SK-N-SH treated with all-trans-retinoic acid at 6 μM for 48 hours (cell line): Measurements from ENCODE around the gene PRR12.

Experiments
- ATAC-seq: fragments of 200-7000 bp; cut with Tn5 transposase; 3 replicates; pipeline ENCODE4 v1.9.1; 2020; ENCODE audit warnings: mild to moderate bottlenecking, moderate library complexity
- ARNTL ChIP-seq: fragments of 450-650 bp; formaldehyde crosslinking; IDR thresholded peaks from 2 replicates; pipeline ENCODE4 v1.5.0; 2020; ENCODE audit warnings: low read depth, mild to moderate bottlenecking, moderate library complexity, borderline replicate concordance
- BACH2 ChIP-seq: fragments of 250-450 bp; sonication (Bioruptor Pico); IDR thresholded peaks from 2 replicates; pipeline ENCODE4 v1.9.0; 2021; ENCODE audit warnings: mild to moderate bottlenecking, borderline replicate concordance
- CREB5 ChIP-seq: fragments of 250-450 bp; sonication (Bioruptor Pico); IDR thresholded peaks from 2 replicates; pipeline ENCODE4 v1.5.1; 2020; ENCODE audit warnings: low read depth, mild to moderate bottlenecking, moderate library complexity
- CSDC2 ChIP-seq: fragments of 250-450 bp; sonication (Bioruptor Pico); IDR thresholded peaks from 2 replicates; pipeline ENCODE4 v1.5.0; 2020; ENCODE audit warnings: mild to moderate bottlenecking, moderate library complexity
- ISL1 ChIP-seq: fragments of 250-450 bp; sonication (Bioruptor Pico); IDR thresholded peaks from 2 replicates; pipeline ENCODE4 v2.1.2; 2022; ENCODE audit warnings: mild to moderate bottlenecking, moderate library complexity
- OSR1 ChIP-seq: fragments of 250-450 bp; sonication (Bioruptor Pico); IDR thresholded peaks from 2 replicates; pipeline ENCODE4 v1.8.0; 2022; ENCODE audit warnings: moderate library complexity, mild to moderate bottlenecking, inconsistent platforms
- PATZ1 ChIP-seq: fragments of 250-450 bp; sonication (Bioruptor Pico); IDR thresholded peaks from 2 replicates; pipeline ENCODE4 v1.8.0; 2020; ENCODE audit warnings: mild to moderate bottlenecking, moderate library complexity, borderline replicate concordance
- PPARA ChIP-seq: fragments of 250-450 bp; sonication (Bioruptor Pico); IDR thresholded peaks from 2 replicates; pipeline ENCODE4 v1.5.0; 2020; ENCODE audit warnings: mild to moderate bottlenecking, borderline replicate concordance
- RARB ChIP-seq: fragments of 250-450 bp; sonication (Bioruptor Pico); IDR thresholded peaks from 2 replicates; pipeline ENCODE4 v1.8.0; 2021; ENCODE audit warnings: mild to moderate bottlenecking, moderate library complexity
- SNAI2 ChIP-seq: fragments of 250-450 bp; sonication (Bioruptor Pico); IDR thresholded peaks from 2 replicates; pipeline ENCODE4 v1.5.0; 2020; ENCODE audit warnings: mild to moderate bottlenecking, moderate library complexity
- TOX ChIP-seq: fragments of 250-450 bp; sonication (Bioruptor Pico); IDR thresholded peaks from 2 replicates; pipeline ENCODE4 v1.8.0; 2021; ENCODE audit warnings: mild to moderate bottlenecking, moderate library complexity, borderline replicate concordance
- TSHZ2 ChIP-seq: fragments of 250-450 bp; sonication (Bioruptor Pico); IDR thresholded peaks from 2 replicates; pipeline ENCODE4 v1.5.0; 2020; ENCODE audit warnings: mild to moderate bottlenecking, moderate library complexity
- ZC3H10 ChIP-seq: fragments of 250-450 bp; sonication (Bioruptor Pico); IDR thresholded peaks from 2 replicates; pipeline ENCODE4 v1.5.1; 2021; ENCODE audit warnings: mild to moderate bottlenecking, moderate library complexity
- ZFP3 ChIP-seq: fragments of 250-450 bp; sonication (Bioruptor Pico); IDR thresholded peaks from 2 replicates; pipeline ENCODE4 v1.5.0; 2020; ENCODE audit warnings: mild to moderate bottlenecking, moderate library complexity
- ZFP30 ChIP-seq: fragments of 450-650 bp; formaldehyde crosslinking; IDR thresholded peaks from 2 replicates; pipeline ENCODE4 v1.5.0; 2022; ENCODE audit warnings: mild to moderate bottlenecking, moderate library complexity
- ZNF565 ChIP-seq: fragments of 450-650 bp; formaldehyde crosslinking; conservative IDR thresholded peaks from 2 replicates; pipeline ENCODE4 v1.5.0; 2020; ENCODE audit warnings: low read depth, mild to moderate bottlenecking, moderate library complexity
- ZNF70 ChIP-seq: fragments of 450-650 bp; formaldehyde crosslinking; IDR thresholded peaks from 2 replicates; pipeline ENCODE4 v1.5.0; 2020; ENCODE audit warnings: mild to moderate bottlenecking, moderate library complexity
- ZNF8 ChIP-seq: fragments of 450-650 bp; formaldehyde crosslinking; IDR thresholded peaks from 2 replicates; pipeline ENCODE4 v1.5.0; 2020; ENCODE audit warnings: mild to moderate bottlenecking, moderate library complexity
- TF ChIP-seq, protein P1 (sequence below): fragments of 250-450 bp; sonication (Bioruptor Pico); IDR thresholded peaks from 2 replicates; pipeline ENCODE4 v1.5.1; 2021; ENCODE audit warnings: mild to moderate bottlenecking, moderate library complexity
- TF ChIP-seq, protein P2 (sequence below): fragments of 250-450 bp; sonication (Bioruptor Pico); IDR thresholded peaks from 2 replicates; pipeline ENCODE4 v1.8.0; 2021; ENCODE audit warnings: low read depth, mild to moderate bottlenecking, moderate library complexity, borderline replicate concordance

Gene PRR12

GRCh38 chr19:49666120-49666444 lies 75.1 kb downstream of the PRR12 start:
- TF ChIP-seq, protein P1, sequence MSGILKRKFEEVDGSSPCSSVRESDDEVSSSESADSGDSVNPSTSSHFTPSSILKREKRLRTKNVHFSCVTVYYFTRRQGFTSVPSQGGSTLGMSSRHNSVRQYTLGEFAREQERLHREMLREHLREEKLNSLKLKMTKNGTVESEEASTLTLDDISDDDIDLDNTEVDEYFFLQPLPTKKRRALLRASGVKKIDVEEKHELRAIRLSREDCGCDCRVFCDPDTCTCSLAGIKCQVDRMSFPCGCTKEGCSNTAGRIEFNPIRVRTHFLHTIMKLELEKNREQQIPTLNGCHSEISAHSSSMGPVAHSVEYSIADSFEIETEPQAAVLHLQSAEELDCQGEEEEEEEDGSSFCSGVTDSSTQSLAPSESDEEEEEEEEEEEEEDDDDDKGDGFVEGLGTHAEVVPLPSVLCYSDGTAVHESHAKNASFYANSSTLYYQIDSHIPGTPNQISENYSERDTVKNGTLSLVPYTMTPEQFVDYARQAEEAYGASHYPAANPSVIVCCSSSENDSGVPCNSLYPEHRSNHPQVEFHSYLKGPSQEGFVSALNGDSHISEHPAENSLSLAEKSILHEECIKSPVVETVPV (CRISPR knock-in tag): no peak
- TF ChIP-seq OSR1 (CRISPR knock-in tag) (no peak), PPARA (CRISPR knock-in tag) (no peak), ZC3H10 (CRISPR knock-in tag) (no peak), CREB5 (CRISPR knock-in tag) (no peak), ZNF565 (no peak), ZFP30 (CRISPR knock-in tag) (no peak), BACH2 (CRISPR knock-in tag) (no peak), ZNF70 (CRISPR knock-in tag) (no peak)
- ATAC-seq: peak; percentile 36

GRCh38 chr19:49667473-49667872 lies 76.5 kb downstream of the PRR12 start:
- TF ChIP-seq CSDC2 (no peak), ISL1 (CRISPR knock-in tag) (no peak), CREB5 (CRISPR knock-in tag) (no peak), ZC3H10 (CRISPR knock-in tag) (no peak), PATZ1 (CRISPR knock-in tag) (no peak), ZNF565 (no peak)
- TF ChIP-seq, protein P2, sequence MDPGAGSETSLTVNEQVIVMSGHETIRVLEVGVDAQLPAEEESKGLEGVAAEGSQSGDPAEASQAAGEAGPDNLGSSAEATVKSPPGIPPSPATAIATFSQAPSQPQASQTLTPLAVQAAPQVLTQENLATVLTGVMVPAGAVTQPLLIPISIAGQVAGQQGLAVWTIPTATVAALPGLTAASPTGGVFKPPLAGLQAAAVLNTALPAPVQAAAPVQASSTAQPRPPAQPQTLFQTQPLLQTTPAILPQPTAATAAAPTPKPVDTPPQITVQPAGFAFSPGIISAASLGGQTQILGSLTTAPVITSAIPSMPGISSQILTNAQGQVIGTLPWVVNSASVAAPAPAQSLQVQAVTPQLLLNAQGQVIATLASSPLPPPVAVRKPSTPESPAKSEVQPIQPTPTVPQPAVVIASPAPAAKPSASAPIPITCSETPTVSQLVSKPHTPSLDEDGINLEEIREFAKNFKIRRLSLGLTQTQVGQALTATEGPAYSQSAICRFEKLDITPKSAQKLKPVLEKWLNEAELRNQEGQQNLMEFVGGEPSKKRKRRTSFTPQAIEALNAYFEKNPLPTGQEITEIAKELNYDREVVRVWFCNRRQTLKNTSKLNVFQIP (CRISPR knock-in tag): no peak
- no peak for ATAC-seq

DNA sequence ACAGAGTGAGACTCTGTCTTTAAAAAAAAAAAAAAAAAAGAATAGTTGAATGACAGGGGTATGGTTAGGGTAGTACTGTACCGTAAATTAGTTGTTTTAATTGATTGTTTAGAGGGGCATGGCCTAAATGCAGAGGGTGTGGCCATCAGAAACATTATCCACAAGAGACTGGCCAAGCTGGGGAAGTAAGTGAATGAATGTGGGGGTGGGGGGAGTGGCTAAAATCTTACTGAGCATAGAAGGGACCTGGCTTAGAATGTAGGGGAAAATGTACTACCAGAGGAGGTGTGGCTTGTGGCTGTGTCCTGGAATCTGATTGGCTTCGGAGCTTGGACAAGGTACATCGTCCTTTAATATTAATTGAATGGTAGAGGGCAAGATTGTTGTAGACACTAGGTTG lies 78.5 kb downstream of the PRR12 start:
- no peak for ATAC-seq
- TF ChIP-seq RARB (CRISPR knock-in tag) (no peak), ARNTL (CRISPR knock-in tag) (no peak), ZNF8 (CRISPR knock-in tag) (no peak), ISL1 (CRISPR knock-in tag) (no peak), CREB5 (CRISPR knock-in tag) (no peak)

DNA sequence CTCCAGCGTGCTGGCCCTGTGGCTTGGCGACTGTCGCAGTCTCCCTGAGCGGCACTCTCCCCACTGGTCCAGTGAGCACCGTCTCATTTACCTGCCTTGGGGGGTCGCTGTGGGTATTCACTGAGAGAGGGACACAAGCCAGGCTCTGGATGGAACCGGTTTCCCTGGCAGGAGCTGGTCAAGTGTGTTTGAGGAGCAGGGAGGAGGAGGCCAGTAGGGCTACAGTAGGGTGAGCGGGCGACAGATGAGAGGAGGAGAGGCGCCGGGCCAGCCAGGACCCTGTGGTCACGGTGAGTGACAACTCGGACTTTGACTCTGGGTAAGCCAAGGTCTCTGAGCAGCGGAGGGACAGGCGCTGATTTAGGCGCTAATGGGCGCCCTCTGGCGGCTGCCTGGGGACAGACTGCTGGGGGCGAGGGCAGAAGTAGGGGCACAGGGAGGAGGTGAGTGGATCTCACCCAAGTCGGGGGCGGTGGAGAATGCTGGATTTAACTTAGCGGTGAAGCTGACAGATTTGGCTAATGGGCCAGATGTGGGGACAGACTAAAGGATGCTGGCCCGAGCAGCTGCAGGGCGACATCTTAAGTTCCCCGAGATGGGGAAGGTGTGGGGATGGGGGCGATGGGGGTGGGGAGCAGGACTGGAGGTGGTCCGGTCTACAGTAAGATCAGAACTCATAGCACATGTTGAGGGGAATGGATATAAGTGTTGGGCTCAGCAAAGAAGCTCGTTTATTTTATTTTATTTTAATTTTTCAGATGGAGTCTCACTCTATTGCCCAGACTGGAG lies 81.3 kb downstream of the PRR12 start:
- peak; percentile 54 for ATAC-seq
- TF ChIP-seq BACH2 (CRISPR knock-in tag) (no peak), TOX (no peak), TSHZ2 (CRISPR knock-in tag) (peak; percentile 54; the same call in 1 of the 2 replicates), ZFP3 (no peak), CREB5 (CRISPR knock-in tag) (no peak), ISL1 (CRISPR knock-in tag) (no peak), ZFP30 (CRISPR knock-in tag) (no peak), SNAI2 (no peak)
- TF ChIP-seq, protein P2 (CRISPR knock-in tag): no peak
